Activated T-cell treated with anti-CD3 and anti-CD28 coated beads for 24 hours (primary cell): ENCODE measurements around the gene METRNL.
A peak's percentile ranks its signal among the peaks of the same experiment; 100 is the strongest.

Experiments used
- DNase-seq: peaks from one replicate; pipeline ENCODE4 v3.0.0-alpha.2; 2020; ENCODE audit warnings: low read depth

The METRNL gene

DNA sequence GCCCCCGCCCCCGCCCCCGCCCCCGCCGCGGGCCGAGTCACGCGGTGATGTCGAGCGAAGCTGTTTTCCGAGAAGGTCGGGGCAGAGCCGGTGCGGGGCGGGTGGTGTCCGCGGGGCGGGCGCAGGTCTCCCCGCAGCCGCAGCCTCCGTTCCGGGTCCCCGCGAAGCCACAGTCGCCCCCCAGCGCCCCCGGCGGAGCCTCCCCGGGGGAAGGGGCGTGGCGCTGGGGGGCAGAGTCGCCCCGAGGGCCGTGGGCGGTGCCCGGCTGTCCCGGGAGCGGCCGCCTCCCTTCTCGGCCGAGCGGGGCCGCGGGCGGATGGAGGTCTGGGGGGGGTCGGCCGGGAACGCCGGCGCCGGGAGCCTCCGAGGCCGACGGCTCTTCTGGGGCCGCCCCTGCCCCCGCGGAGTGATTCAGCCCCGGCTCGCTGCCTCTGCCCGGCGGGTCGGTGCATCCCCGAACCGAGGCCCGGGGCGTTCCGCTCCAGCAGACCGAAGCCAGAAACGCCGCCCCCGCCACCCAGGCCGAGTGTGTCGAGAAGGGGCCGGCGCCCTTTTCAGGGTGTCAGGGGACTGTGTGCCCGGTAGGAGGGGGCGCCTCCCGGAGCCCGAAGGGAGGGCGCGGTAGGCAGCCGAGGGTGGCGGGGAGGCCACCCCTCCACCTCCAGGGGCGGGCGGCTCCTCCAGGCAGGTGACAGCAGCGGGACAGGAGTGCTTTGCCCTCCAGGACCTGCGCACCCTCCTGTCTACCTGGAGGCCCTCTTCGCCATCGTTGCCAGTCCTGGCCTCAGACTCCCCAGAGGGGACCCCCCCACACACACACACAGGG is 1.7 kb downstream of the METRNL start:
- no peak for DNase-seq

DNA sequence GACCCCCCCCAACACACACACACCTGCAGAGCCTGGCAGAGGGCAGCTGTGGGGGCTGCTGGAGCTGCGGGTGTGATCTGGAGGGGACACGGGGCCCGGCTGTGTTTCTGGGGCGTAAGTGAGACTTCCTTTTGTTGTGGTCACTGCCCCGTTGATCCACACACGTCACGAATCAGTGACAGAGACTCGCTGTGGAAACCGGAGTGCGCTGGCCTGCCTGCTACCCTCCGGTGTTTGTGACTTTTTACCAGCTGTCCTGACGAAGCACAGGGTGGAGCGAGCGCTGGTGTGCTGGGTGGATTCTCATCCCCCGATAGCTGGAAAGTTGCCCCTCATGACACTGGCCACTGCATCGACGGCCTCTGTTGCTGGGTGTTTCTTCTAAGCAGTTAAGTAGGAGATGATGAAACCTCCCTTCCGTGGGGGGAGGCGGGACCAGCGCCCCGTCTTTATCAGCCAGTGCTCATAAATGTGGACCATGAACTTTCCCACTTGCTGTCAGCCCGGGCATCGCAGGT is 2.3 kb downstream of the METRNL start:
- DNase-seq, result no peak

DNA sequence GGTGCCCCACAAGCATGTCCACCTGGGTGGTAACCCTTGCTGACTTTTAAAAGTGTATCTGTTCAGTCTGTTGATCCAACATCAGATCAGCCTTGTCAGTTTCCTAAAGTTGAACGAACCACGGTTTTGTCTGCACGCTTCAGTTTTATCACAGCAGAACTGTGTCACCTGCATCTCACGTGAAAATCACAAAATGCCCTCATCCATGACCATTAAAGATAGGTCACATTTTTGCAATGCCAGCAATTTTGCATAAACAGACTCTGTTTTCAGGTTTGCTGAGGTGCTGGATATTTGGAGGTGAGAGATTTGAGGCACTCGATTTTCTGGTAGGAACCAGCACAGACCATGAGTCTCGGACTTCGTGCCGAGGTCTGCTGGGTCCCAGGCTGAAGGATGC is 3.0 kb downstream of the METRNL start:
- no peak for DNase-seq

DNA sequence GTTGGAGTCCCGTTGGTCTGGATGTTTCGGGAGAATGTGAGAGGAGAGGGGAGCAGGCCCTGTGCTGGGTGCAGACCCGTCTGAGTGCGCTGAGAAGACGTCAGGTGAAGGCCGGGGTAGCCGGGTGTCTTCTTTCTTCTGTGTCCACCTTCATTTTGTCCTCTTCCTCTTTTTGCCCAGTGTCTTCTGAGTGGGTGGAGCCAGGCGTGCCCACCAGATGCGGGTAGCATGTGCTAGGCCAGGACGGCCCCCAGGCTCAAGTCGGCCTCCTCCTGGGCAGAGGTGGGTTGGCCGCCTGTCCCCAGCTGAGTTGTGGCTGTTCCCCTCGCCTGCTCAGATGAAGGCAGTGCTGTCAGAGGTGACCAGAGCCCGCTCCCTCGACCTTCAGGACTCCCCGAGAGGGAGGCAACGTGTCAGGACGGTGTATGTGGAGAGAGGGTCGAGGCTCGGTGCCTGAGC is 3.5 kb downstream of the METRNL start:
- DNase-seq, result no peak

DNA sequence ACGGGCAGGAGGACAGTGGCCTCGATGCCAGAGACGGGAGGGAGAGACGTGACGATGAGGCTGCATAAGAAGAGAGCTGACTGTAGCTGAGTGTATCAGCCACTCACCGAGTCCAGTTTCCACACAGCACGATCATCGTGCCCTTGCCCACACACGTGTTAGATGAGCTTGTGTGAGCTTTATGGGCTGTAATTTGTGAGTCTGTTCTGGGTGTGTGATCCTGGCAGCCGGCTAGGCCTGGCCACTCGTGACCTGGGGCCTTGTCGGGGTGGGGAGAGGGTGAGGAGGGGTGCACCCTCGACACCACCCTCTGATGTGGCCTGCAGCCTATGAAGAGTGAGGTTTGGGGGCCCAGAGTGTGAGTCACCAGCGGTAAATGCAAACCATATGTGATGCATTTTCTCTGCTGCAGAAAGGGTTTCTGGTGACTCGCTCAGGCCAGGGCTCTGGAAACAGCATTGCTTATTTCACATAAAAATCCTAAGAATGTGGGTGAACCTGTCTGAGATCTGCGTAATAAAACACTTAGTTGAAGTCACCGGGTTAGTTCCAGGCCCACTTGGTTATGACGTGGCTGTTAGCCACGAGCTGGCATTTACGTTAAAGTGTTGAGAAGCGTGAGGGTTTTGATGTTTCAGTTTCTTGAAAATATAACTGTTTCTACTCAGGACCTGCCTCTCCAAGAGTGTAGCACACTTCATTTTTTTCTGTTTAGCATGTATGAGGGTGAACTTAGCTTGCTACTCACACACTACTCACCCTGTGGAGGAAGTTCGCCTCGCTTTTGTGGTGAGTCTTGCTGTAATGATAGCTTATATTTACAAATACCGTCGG is 4.2 kb downstream of the METRNL start:
- DNase-seq, result peak; percentile 53

DNA sequence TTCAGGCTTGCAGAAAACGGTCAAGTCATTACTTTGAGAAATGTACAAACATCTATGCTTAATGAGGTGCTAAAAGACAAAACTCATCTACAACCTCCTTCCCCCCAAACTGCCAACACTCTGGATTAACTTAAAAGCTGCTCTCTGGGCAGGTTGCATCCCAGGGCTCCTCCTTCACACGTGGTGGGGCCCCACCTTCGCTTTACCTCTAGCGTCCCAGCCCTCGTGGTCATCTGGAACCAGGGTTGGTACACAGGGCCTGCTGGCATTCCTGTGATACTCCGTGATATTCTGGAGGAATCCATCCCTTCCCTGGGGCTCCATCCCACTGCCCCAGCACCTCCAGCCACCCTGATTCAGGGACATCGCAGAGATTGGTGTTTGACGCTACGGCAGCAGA is 4.8 kb downstream of the METRNL start:
- DNase-seq, result no peak

DNA sequence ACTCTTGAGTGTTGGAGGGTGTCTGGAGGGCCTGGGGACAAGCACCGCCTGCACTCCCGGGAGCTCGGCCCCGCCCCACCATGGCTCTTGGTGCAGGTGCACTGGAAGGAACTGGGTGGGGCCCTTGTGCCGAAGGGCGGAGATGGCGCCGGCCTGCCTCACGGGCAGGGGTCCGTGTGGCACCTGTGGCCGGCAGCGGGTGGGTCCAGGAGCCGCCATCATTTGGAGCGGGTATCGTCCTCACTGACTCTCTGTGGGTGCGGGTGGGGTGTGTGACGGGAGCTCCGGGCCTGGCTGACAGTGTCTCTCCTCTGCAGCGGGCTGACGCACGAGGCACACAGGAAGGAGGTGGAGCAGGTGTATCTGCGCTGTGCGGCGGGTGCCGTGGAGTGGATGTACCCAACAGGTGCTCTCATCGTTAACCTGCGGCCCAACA is 5.2 kb downstream of the METRNL start:
- no peak for DNase-seq

DNA sequence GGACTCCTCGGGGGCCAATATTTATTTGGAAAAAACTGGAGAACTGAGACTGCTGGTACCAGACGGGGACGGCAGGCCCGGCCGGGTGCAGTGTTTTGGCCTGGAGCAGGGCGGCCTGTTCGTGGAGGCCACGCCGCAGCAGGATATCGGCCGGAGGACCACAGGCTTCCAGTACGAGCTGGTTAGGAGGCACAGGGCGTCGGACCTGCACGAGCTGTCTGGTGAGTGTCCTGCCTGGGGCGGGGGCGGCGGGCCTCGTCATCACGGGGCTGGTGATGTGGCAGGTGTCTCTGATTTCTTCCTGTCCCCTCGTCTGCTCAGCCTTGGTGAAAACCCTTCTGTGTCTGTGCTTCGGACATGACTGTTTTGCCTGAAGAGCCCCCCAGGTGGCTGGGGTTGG is 5.7 kb downstream of the METRNL start:
- DNase-seq, result no peak

DNA sequence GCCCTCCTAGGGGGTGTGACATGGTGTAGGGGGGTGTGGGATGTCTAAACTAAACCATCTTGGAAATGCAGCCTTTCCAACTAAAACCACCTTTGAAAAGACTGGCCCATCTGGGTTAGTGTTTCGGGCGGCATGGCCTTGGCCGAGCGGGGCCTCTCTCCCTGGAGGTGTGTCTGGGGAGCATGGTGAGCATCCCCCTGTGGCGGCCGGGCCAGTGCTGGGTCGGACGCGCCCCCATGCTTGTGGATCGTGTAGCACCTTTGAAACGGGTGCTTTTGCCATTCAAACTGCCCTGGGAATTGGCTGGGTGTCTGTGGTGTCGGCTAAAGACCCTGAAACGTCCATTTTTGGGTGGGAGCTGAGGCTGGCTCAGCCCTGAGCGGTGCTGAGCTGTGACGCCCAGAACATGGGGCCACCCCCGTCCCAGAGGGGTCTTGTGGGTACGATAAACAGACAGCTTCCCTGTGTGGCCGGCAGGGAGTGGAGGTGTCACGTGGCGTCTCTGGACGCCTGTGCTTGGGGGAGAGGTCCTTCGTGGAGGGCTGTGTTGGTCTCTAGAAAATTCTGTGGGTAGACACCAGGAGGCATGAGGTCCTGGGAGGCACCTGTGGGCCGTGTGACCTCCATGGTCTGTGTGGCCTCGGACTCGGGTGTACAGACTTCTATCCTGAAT is 6.3 kb downstream of the METRNL start:
- no peak for DNase-seq

DNA sequence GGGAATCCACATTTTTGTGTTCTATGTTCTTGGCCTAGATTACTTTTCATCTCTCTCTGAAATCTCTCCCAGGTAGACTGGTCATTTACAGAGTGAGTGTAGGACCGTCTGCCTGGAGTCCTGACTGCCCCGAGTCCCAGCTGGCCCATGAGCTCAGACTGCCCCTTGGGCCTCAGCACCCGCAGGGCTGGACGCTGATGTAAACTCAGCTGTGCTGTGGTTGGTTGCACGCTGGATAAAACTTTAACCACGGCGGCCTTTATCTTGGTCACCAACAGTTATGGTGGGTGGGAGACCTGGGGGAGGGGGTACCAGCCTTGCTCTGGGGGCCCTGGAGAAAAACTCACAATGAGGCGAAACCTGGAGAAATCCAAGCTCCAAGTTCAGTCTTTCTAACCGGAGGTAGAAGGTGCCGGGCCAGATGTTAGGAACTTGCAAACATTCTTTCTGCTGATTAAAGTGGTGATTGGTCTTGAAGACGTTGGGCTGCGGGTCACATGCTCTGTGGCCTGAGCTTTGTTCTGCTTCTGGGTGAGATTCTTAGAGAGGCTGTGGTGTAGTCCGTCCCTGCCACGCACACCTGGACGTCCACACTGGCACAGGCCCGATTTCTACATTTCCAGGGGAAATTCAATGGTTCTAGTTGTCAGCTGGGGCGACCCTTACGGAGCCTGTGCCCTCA is 6.9 kb downstream of the METRNL start:
- DNase-seq, result no peak

DNA sequence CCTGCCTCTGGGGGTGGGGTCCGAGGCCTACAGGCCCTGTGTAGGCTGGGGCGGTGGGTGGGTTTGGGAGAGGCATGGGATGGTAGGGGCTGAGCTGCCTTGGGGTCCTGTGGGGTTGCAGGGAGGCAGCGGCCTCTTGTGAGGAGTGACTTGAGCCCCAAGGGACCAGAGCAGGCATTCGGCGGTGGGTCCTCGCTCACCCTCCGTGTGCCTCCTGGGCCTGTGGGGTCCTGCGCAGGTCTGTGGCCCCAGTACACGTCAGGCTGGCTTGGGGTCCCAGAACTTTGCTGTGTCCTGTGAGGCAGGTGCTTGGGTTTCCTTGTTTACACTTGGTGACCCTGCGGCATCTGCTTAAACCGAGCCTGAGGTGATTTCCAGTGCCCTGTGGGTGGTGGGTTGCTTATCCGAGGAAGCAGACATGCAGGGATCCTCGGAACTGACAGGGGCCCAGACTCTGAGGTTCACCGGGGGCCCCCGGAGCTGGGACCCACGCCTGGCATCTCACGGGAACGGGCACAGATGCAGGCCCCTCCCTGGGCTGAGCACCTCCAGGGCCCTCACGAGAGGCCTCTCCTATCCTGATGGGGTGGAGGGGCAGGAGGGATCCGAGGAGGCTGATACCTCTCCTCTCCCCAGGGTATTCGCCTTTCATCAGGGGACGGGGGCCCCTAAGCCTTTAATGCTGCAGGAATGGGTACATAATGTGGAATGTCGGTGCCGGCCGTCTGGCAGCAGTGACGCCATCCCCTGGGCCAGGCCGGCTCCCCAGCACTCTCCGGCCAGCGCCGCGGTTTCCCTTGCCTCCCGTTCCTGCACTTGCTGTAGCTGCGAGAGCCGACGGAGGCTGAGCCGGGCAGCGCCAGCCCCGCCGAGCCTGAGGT is 7.7 kb downstream of the METRNL start:
- no peak for DNase-seq

DNA sequence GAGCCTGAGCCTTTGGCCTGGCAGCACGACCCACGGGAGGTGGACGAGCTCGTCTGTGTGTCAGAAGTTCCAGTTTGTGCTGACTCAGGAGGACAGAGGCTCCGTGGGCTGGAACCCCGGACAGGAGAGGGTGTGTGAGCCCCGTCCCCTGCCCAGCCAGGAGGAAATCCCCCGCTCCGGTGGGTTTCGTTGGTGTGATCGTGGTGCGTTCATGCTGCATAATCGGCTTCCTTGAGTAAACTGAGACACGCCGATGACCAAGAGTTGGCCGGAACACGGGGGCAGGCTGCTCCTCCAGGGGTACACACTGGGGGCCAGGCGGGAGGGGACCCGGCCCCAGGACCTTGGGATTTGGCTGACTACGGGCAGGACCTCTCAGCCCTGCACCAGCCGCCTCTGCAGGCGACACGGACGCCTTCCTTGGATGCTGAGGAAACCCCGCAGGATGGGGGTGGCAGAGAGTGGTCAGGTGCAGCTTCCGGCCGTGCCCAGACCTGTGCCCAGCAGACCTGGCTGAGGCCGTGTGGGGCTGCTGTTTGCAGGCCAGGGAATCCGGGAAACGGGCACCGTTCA is 8.5 kb downstream of the METRNL start:
- DNase-seq, result no peak

DNA sequence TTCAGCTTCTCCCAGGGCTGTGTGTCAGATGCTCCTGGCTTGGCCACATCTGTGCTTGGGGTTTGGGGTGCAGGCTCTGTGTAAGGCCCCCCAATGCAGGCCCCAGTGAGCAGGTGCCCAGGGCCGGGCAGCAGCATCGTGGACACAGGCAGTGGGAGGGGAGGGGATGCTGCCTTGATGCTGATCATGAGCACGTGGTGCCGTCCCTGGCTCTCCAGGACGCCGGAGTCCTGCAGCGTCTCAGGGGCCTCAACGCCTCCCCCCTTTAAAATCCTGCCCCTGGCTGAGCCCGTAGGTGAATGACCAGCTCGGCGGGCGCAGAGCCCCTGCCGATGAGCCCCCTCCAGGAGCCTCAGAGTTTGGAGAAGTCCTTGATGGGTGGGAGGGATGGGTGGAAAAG is 9.0 kb downstream of the METRNL start:
- DNase-seq, result no peak

DNA sequence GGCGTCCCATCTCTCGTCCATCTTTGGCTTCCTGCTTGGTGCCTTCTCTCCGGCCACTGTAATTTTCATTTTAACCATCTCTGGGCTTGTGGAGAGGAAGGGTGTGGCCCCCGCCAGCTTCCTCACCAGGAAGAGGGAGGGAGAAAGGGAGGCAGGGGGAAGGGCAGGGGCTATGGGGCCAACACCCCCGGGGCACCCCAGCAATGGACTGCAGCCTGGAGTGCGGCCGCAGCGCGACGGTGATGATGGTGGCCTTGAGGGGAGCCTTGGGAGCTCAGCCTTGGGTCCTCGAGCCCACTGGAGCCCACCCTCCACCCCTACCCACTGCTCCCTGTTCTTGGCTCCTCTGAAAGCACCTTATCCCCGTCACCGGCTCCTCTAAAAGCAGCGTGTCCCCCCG is 9.5 kb downstream of the METRNL start:
- DNase-seq, result no peak

DNA sequence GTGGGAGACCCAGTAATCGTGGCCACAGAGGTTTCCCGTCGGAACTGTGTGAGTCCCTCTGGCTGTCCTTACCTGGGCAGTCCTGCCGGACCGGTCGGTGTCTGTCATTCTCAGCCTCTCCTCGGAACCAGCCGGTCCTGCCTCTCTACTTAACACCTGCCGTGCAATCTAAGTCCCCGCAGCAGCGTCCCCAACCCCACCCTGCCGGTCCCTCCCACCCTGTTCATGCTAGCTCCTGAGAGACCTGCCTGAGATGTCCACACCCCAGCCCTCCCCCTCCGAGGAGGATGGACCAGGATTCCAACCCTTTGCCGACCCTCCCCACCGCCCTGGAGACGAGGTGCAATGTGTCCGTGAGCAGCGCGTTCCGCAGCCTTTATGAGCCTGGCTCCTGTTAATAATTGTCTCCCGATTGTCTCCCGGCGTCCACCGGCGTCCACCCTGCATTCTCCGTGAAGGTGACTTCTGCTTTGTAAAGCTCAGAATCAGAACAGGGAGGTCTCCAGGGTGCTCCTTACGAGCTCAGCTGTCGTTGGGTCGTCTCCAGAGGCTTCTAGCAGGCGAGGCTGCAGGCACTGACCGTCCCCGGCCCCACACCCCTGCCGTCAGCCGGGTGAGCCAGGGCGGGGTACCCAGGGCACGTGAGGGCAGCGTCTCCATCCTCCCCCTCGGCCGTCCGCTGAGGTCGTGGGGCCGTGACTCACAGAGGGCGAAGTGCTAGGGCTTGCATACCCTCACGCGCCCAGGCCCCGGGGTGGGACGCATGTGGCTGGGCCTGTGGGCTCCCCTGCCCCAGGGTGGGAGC is 10.1 kb downstream of the METRNL start:
- no peak for DNase-seq

DNA sequence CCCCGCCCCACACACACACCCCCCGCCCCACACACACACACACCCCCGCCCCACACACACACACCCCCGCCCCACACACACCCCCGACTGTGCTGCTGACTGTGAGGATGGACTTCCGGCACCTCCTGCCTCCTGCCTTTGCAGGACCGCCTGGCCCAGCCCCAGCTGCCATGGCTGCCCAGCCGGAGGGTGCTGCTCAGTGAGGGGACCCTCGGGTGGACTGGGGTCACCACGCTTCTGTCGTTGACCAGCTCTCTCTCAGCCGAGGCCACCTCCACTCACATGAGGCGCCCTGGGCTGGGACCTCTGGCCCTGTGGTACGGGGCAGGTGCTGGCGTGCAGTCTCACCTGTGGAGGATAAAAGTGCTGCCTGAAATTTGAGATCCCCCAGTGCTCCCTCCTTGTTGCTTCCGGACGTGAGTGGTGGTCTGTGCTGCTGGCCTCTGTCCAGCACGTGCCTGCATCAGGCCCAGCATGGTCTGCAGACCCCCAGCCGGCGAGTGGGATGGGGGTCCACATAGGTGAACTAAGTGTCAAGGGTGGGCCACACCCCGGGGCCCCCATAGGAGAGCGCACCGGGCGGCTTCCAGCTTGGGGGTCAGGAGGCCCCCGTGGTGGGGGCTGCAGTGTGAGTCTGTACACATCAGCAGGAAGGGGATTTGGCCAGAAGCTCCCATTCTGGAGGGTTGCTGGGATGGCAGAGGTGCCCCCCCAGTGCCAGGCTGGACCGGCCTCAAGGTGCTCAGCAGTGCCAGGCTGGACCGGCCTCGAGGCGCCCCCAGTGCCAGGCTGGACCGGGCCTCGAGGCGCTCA is 11.2 kb downstream of the METRNL start:
- DNase-seq, result no peak

DNA sequence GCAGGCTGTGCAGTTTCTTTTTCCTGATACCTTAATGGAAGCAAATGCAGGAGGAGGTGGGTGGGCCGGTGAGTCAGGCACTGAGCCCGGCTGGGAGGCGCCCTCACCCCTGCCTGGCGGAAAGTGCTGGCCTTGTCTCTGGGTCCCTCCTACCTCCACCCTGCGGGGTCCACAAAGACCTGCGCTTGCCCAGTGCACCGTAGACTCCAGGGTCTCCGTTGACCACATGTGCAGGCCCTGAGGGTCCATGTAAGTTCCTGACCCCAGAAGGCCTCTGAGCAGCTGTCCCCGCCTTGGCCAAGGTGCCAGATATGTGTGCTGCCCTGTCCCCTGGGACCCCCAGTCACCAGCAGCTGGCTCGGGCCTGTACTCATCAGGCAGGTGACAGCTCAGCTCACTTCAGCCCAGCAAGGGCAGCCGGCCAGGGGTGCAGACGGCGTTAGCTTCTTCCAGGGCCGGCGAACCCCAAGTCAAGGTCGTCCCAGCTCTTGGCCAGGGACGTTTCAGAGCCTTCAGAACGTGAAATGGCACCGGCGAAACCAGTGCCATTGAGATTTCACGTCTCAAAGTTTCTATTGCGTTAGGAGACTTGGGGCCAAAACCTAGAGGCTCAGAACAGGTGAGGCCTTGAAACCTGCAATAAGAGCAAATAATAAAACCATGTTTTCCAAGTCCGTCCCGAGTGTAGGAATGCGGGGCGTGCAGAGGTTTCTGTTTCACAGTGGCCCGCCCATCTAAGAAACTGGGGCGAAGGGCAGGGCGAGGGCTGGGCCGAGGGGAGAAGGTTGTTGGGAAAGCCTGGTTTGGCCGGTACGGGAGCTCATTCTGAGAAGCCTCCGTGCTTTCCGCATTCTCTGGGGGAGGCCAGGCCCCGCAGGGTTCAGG is 12.1 kb downstream of the METRNL start:
- no peak for DNase-seq

DNA sequence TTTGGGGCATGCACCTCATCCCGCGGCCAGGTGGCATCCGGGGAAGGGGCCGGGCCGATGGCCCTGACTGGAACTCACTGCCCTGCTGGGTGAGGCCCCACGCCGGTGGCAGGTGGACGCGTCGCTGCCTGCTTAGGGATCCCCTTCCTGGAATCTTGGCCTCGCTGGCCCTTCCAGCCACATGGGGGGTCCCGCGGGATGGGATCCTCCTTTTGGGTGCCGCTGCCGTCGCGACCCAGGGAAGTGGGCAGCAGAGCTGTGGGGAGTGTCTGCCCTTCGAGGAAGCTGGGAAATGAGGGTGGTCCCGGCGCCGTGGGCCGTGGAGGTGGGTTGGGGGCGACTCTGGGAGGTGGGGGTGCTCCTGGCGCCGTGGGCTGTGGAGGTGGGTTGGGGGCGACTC is 12.8 kb downstream of the METRNL start:
- no peak for DNase-seq
